Neural progenitor cell (in vitro differentiated cells): Measurements from ENCODE around the gene ACTL7A. TPM values are rescaled to one million over a fixed set of nuclear protein-coding genes. Genes with fewer than 3 reads are reported as not detected.

ENCODE experiments used
- DNase-seq: peaks from one replicate; pipeline ENCODE4 v3.0.0-alpha.2; 2016; ENCODE audit warnings: low spot score
- H2AFZ ChIP-seq: fragments of 200-600 bp; sonication (generic); replicated peaks from 2 replicates; pipeline ENCODE4 v1.6.1; 2016; ENCODE audit warnings: antibody characterized with exemption
- H3F3A ChIP-seq: fragments of 200-600 bp; sonication (generic); 2 replicates; pipeline ENCODE4 v1.6.1; 2016; ENCODE audit warnings: antibody characterized with exemption, low read depth
- H3K27ac ChIP-seq: fragments of 200-600 bp; sonication (generic); 2 replicates; pipeline ENCODE4 v1.5.1; 2016; ENCODE audit warnings: mild to moderate bottlenecking
- H3K27me3 ChIP-seq: fragments of 200-600 bp; sonication (generic); 2 replicates; pipeline ENCODE4 v1.6.1; 2016; ENCODE audit warnings: mild to moderate bottlenecking, moderate library complexity
- H3K36me3 ChIP-seq: fragments of 200-600 bp; sonication (generic); 2 replicates; pipeline ENCODE4 v1.5.1; 2016
- H3K4me1 ChIP-seq: fragments of 200-600 bp; sonication (generic); 2 replicates; pipeline ENCODE4 v1.6.1; 2016; ENCODE audit warnings: mixed run types
- H3K4me2 ChIP-seq: fragments of 200-600 bp; sonication (generic); 2 replicates; pipeline ENCODE4 v1.6.1; 2016
- H3K4me3 ChIP-seq: fragments of 200-600 bp; sonication (generic); 2 replicates; pipeline ENCODE4 v1.5.1; 2016
- H3K79me2 ChIP-seq: fragments of 200-600 bp; sonication (generic); 2 replicates; pipeline ENCODE4 v1.6.1; 2016; ENCODE audit warnings: low read depth
- H3K9ac ChIP-seq: fragments of 200-600 bp; sonication (generic); 2 replicates; pipeline ENCODE4 v1.6.1; 2016
- H3K9me3 ChIP-seq: fragments of 200-600 bp; sonication (generic); 2 replicates; pipeline ENCODE4 v1.5.1; 2016; ENCODE audit warnings: low read depth
- H4K20me1 ChIP-seq: fragments of 200-600 bp; sonication (generic); 2 replicates; pipeline ENCODE4 v1.6.1; 2016; ENCODE audit warnings: low read depth
- H3K27ac Mint-ChIP-seq: 3 replicates; pipeline ENCODE4 v1.8.0; 2021; ENCODE audit warnings: mixed read lengths
- H3K27me3 Mint-ChIP-seq: 2 replicates; pipeline ENCODE4 v1.8.0; 2022; ENCODE audit warnings: low read depth, mild to moderate bottlenecking, inconsistent platforms, moderate library complexity, mixed read lengths; ENCODE audit not compliant: insufficient read depth
- H3K36me3 Mint-ChIP-seq: 3 replicates; pipeline ENCODE4 v1.8.0; 2021; ENCODE audit warnings: mixed read lengths
- H3K4me1 Mint-ChIP-seq: 3 replicates; pipeline ENCODE4 v1.8.0; 2021; ENCODE audit warnings: mixed read lengths
- H3K4me3 Mint-ChIP-seq: 3 replicates; pipeline ENCODE4 v1.8.0; 2021; ENCODE audit warnings: mild to moderate bottlenecking, moderate library complexity, mixed read lengths
- H3K9me3 Mint-ChIP-seq: 3 replicates; pipeline ENCODE4 v1.8.0; 2020; ENCODE audit warnings: mixed read lengths
- CTCF ChIP-seq: fragments of 200-600 bp; sonication (generic); IDR thresholded peaks from 2 replicates; pipeline ENCODE4 v1.5.1; 2017; ENCODE audit warnings: antibody characterized with exemption, mild to moderate bottlenecking
- EZH2 ChIP-seq: fragments of 200-600 bp; sonication (generic); IDR thresholded peaks from 2 replicates; pipeline ENCODE4 v1.6.1; 2017; ENCODE audit warnings: antibody characterized with exemption, mild to moderate bottlenecking, moderate library complexity
- EZH2phosphoT487 ChIP-seq: fragments of 200-600 bp; sonication (generic); IDR thresholded peaks from 2 replicates; pipeline ENCODE4 v1.6.1; 2017; ENCODE audit warnings: antibody characterized with exemption
- total RNA-seq: library from RNA; depleted of rRNA; stranded (reverse); fragments of >200 nt; gene quantifications from 2 replicates; pipeline ENCODE4 v1.2.3, GENCODE V29; 2015; ENCODE audit warnings: low replicate concordance

Gene ACTL7A
- total RNA-seq, 1 donor from 2014 or later: not detected

- no peak overlapping the region for H3K27ac ChIP-seq
- Mint-ChIP-seq H3K27me3 (peaks cover 3% of the 10 kb centered on the region), H3K27ac (no peak overlapping the region), H3K36me3 (no peaks in the 10 kb centered on the region), H3K4me1 (no peaks in the 10 kb centered on the region), H3K4me3 (no peak overlapping the region), H3K9me3 (no peaks in the 10 kb centered on the region)
- H3K27me3 ChIP-seq: no peaks in the 10 kb centered on the region
- no peaks in the 10 kb centered on the region for H3K36me3 ChIP-seq
- H3F3A ChIP-seq: no peaks in the 10 kb centered on the region
- H2AFZ ChIP-seq: no peak overlapping the region
- TF ChIP-seq CTCF: no peak
- no peak for TF ChIP-seq EZH2phosphoT487
- TF ChIP-seq EZH2: no peak
- no peak overlapping the region for H3K4me2 ChIP-seq
- no peak overlapping the region for H3K9ac ChIP-seq
- no peak for DNase-seq
- H3K79me2 ChIP-seq: no peaks in the 10 kb centered on the region
- no peaks in the 10 kb centered on the region for H4K20me1 ChIP-seq
- no peaks in the 10 kb centered on the region for H3K4me1 ChIP-seq
- H3K9me3 ChIP-seq: no peaks in the 10 kb centered on the region
- no peak overlapping the region for H3K4me3 ChIP-seq
Measured at GRCh38 chr9:108830272-108830671, 31.8 kb upstream of the ACTL7A start.

GRCh38 chr9:108831496-108832178 is 30.4 kb upstream of the ACTL7A start:
- no peak overlapping the region for H3K4me2 ChIP-seq
- peaks cover 3% of the 10 kb centered on the region for H3K27me3 Mint-ChIP-seq
- H3F3A ChIP-seq: no peaks in the 10 kb centered on the region
- no peaks in the 10 kb centered on the region for H3K36me3 ChIP-seq
- no peak overlapping the region for H2AFZ ChIP-seq
- H3K4me1 ChIP-seq: peaks cover 6% of the 10 kb centered on the region
- H3K9me3 ChIP-seq: no peaks in the 10 kb centered on the region
- H3K79me2 ChIP-seq: no peaks in the 10 kb centered on the region
- no peak for DNase-seq
- no peak overlapping the region for H3K27ac Mint-ChIP-seq
- no peaks in the 10 kb centered on the region for H3K36me3 Mint-ChIP-seq
- H3K4me3 ChIP-seq: no peak overlapping the region
- H3K9ac ChIP-seq: no peak overlapping the region
- no peak overlapping the region for H3K4me3 Mint-ChIP-seq
- H3K27me3 ChIP-seq: no peaks in the 10 kb centered on the region
- H3K4me1 Mint-ChIP-seq: peaks cover 7% of the 10 kb centered on the region
- no peak for TF ChIP-seq EZH2
- TF ChIP-seq CTCF: no peak
- no peak for TF ChIP-seq EZH2phosphoT487
- no peaks in the 10 kb centered on the region for H4K20me1 ChIP-seq
- H3K27ac ChIP-seq: no peak overlapping the region
- no peaks in the 10 kb centered on the region for H3K9me3 Mint-ChIP-seq

GRCh38 chr9:108832179-108832500 is 29.9 kb upstream of the ACTL7A start:
- H3K4me3 Mint-ChIP-seq: no peak overlapping the region
- H3K36me3 Mint-ChIP-seq: no peaks in the 10 kb centered on the region
- H3K4me2 ChIP-seq: no peak overlapping the region
- H3K27ac Mint-ChIP-seq: no peak overlapping the region
- H3K36me3 ChIP-seq: no peaks in the 10 kb centered on the region
- H2AFZ ChIP-seq: no peak overlapping the region
- H3K27me3 Mint-ChIP-seq: peaks cover 3% of the 10 kb centered on the region
- no peaks in the 10 kb centered on the region for H3K9me3 Mint-ChIP-seq
- H3K9me3 ChIP-seq: no peaks in the 10 kb centered on the region
- H3K27ac ChIP-seq: no peak overlapping the region
- no peak for DNase-seq
- no peaks in the 10 kb centered on the region for H3K27me3 ChIP-seq
- TF ChIP-seq EZH2phosphoT487 (no peak), CTCF (no peak), EZH2 (no peak)
- no peaks in the 10 kb centered on the region for H3F3A ChIP-seq
- H3K4me3 ChIP-seq: no peak overlapping the region
- H3K9ac ChIP-seq: no peak overlapping the region
- peaks cover 10% of the 10 kb centered on the region for H3K4me1 Mint-ChIP-seq
- no peaks in the 10 kb centered on the region for H4K20me1 ChIP-seq
- peaks cover 11% of the 10 kb centered on the region for H3K4me1 ChIP-seq
- H3K79me2 ChIP-seq: no peaks in the 10 kb centered on the region
